Occipital lobe (tissue), 2 donors: Measurements from ENCODE around the gene HIC1. TPM values are rescaled to one million over a fixed set of nuclear protein-coding genes. Genes with fewer than 3 reads are reported as not detected.

Experiments used
- DNase-seq: peaks from one replicate; lab custom pipeline; 2025; lab: John Stamatoyannopoulos, UW
- total RNA-seq: library from RNA; depleted of rRNA; stranded (reverse); fragments of >200 nt; gene quantifications from one replicate; pipeline ENCODE4 v1.2.3, GENCODE V29; 2014

HIC1 gene
- total RNA-seq, 1 donor from 2014 or later: 3.1 TPM

DNA sequence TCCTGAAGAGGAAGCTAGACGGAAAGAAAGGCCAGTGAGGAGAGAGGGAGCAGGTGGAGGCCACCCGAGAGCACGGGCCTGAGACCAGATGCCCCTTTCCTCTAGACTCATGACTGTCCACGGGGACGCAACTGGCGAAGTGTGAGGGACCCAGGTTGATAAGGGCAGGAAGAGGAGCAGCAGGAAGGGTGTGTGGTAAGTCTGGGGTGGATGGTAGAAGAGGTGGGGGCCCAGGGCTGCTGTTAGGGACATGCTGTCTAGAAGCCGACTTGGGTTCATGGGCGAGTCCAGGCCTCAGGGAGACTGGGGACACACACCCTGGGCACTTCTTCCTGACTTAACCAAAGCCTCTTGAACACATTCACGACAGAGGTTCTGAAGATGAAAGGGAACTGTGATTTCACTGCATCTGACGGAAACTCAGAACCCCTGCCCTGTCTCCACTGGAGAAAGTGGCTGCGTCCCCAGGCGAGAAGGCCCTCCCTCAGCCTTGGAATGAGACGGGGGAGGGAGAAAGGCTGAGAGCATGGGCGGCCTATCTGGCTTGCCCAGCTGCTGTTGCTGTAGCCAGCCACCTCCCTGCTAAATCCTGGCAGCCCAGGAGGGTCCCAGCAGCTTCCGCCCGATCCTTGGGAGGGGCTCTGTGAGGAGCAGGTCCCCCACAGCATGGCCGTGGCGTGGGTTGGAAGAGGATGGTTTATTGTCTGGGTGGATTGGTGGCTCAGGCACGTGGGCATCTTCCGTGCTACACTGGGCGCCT, 6.0 kb downstream of the HIC1 start:
- DNase-seq: no peak

DNA sequence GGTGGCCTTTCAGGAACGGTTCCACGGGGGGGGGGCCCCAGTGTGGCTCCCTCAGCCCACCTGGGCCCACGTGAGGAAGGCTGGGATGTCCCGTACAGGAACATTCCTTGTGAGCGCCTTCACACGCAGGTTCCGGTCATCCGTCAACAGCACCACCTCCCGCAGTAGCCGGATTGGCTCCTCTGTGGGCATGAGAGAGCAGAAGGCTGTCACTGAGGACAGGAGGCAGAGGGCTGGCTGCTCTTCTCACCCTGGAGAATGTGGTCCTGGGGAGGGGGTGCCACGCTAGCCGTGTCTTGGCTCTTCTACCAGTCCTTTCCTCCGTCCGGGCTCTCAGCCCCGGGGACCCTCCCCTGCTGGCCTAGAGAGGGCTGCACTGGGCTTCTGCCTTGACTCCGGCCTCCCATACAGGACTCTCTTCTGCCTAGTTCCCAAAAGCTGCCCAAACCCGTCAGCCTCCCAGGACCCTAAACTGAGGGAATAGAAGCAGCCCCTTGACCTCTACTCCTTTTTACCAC, 6.6 kb downstream of the HIC1 start:
- DNase-seq: no peak

DNA sequence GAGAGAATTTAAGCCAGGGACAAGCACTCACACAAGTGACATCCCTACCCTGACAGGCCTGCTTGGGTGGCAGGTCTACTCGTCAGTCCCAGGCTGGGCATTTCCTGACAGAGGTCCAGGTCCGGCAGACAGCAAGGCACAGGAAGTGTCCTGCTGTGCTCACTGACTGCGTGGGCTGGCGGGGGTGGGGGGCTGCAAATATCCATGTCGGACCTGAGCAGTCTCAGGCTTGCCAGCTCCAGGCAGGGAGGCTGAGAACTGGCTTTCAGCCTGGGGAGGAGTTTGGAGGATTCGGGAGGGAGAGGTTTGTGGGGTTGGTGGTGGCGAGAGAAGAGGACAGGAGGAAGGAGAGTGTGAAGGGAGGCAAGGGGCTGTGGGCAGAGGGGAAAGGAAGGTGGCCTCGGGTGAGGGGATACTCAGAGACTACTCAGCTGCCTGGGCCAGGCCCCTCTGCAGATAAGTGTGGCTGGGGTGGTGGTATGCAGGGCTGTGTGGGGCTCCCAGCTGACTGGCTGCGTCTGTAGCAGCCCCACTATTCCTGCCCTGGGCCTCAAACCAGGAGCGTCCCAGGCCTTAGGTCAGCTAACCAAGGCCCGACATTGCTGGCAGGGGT, 7.8 kb downstream of the HIC1 start:
- DNase-seq: no peak

DNA sequence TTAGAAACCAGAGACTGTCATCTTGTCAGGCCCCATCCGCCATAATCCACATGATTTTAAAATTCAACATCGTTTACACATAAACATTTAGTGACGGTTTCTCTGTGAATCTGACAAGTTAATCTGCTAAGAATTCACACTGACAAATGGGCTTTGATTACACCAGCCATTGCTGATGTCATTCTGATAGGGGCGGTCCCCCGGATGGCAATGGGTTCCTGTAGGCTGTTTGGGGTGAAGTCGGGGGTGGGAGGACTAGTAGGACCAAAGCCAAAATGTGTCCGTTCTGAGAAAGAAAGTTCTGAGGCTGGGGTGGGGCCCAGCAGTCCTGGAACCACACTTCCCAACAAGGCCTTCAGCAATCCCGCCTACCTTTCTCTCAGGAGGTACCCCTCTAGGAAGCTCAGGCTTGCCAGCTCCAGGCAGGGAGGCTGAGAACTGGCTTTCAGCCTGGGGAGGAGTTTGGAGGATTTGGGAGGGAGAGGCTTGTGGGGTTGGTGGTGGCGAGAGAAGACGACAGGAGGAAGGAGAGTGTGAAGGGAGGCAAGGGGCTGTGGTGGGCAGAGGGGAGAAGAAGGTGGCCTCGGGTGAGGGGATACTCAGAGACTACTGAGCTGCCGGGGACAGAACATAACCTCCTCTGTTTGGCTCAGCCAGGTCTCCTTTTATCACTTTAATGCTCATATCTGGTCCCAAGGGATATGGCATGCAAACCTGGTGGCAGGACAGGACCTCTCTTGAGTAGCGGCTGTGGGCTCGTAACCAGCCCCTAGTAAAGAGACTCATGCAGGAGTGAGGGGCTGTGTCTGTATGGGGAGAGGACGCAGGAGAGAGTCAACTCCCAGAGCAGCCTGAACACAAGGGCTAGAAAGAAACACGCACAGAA, 8.6 kb downstream of the HIC1 start:
- DNase-seq: no peak

DNA sequence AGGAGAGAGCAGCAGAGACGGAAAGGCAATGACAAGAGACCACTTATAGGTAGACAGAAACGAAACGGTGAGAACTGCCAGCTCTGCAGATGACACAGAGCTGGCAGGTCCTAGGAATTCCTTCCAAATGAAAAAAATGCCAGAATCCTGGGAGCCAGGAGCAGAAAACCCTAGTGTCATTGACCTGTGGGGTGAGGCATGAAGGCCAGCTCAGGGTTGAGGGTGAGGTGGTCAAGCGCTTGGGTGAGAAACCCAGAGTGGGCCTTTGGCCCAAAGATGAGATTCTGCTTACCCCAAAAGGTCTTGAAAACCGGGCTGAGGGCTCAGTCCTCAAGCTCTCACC, 9.2 kb downstream of the HIC1 start:
- no peak for DNase-seq

DNA sequence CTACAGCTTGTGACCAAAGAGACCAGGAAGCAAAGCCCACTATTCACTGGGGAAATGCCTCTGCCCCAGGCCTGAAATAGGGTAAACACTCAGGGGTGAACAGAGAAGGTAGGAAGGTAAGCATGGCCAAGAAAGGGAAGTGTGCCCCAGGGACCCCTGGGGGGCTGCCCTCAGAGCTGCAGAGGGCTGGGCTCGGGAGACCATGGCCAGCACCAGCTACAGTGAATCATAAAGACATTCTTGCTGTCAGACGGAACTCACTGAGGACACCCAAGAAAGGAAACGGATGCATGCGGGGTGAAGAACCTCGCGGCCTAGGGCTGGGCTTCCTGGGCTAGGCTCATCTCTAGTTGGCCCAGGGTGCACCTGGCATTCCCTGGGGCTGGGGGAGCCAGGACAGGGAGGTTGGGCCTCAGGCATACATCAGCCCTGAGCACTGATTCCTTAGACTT, 9.6 kb downstream of the HIC1 start:
- DNase-seq: no peak

DNA sequence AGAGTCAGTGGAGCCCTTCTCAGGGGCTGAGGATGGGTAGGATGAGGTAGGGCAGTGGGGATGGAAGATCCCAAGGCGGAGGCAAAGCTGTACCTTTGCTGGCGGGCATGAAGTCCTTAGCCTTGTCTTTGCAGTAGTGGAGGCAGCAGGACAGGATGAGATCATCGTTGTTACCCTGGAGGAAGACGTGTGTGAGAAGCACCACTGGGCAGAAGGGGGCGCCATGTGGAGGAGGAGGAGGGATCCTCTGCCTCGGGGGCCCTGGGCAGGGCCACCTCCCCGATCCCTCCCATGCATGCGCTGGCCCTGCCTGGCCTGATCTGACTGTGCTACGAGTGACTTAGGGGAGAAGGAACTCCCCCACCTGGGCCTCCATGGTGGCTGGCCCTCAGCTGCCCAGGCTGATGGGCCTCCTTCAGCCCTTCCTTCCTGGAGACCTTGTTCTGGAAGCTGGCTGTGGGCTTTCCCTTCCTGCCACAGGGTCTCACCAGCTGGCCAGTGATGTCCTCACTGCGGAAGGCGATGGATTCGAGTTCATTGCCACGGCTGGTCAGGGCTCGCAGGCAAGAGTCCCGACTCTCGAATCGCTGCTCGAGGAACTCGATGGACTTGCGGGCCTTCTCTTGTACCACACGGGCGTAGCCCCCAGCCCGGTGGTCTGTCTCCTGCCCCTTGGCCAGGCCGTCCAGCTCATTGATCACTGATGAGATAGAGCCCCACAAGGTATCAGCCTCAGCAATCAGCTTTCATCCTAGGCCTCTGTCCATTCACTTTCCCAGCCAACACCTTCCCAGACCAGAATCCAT, 10.3 kb downstream of the HIC1 start:
- no peak for DNase-seq

DNA sequence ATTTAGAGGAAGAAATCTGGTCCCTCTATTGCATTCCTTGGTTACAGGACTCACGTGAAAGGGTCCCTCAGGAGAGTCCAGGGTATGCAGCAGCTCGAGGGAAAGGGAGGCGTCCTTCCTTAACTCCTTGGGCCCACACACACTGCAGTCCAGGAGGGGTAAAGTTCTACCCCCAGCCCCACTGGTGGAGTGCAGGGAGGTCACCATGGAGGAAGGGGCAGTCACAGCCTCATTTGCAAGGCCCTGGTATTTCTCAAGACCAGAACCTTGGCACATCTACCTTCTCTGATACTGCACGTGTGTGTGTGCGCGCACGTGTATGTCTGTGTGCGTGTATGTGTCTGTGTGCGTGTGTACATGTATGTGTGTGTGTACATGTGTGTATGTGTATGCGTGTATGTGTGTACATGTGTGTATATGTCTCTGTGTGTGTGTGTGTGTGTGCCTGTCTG, 11.1 kb downstream of the HIC1 start:
- DNase-seq: no peak

DNA sequence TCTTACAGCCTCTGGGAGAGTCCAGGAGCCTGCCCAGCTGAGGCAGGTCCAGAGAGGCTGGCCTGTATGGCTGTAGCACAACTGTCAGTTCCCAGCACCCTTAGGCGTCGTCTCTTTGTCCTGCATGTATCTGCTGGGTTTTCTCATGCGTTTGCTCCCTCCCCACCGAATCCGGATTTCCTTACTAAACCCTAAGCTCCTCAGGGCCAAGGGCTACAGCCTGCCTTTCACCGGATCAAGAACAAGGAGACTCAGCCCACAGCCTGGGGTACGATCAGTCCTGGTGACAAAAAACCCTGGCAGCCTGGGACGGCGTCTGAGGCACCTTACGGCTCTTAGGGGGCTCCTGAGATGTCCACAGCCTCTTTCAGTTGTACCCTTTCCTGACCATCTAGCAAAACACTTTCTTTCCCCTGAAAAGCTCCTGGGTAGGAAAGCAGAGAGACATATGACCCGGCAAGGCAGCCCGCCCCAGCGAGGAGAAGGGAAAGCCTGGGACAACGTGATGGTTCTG, 12.2 kb downstream of the HIC1 start:
- no peak for DNase-seq

DNA sequence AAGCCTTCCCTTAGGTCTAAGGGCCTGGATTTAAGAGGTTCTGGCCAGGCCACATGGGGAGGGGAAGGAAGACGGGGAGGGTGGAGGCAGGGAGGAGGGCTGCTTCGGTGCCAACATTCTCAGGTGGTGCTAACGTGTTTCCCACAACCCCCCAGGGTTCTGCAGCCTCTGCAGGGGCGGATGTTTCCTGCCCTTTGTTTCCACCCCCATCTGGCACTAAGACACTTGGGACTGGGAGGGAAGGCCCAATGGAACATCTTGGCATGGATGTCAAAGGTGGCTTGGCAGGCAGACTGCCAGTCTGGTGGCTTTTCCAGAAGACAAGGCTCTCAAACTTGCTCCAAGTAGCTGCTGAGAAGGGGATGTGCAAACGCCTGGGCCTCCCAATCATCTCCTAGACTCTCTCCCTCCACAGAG, 12.7 kb downstream of the HIC1 start:
- no peak for DNase-seq

DNA sequence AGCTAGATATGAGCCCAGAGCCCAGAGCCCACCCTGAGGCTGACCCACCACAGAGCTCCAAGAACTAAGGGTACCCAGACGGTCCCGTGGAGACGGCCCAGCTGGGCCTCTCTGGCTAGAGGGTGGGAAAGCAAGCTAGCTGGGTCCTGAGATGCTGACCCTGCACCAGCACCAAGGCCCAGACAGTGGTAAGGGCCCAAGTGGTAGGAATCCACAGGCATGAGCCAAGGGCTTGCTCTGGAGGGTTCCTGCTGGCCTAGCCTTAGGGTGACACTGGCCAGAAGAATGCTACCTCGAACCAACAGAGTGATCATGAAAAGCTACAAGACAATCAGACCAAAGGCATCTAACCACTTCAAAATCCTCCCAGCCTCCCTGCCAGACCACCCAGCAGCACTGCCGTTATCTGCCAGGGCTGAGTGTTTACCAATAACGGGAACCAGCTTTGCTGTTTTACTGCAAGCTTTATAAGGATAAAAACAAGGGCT, 13.2 kb downstream of the HIC1 start:
- no peak for DNase-seq

DNA sequence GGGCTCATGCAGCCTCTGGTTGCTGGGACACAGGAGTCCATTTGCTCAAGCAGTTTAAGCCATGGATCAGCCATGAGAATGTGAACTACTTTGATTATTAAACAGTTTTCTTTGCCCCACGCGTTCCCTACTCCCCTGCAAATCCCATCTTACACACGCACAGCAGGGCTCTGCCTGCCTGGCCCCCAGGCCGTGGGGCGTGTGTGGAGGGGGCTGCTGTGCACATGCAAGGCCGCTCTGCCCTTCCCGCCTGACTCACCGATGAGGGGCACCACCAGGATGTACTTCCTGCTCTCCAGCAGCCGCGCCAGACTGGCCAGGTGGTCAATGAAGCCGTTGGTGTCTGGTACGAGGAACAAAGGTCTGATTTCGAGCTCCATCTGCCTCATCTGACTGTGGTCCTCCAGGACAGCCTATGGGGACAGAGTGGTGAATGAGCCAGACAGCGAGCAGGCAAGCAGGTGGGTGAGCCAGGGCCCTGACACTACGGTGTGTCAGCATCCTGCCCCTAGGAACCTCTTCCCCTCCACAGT, 13.7 kb downstream of the HIC1 start:
- no peak for DNase-seq

DNA sequence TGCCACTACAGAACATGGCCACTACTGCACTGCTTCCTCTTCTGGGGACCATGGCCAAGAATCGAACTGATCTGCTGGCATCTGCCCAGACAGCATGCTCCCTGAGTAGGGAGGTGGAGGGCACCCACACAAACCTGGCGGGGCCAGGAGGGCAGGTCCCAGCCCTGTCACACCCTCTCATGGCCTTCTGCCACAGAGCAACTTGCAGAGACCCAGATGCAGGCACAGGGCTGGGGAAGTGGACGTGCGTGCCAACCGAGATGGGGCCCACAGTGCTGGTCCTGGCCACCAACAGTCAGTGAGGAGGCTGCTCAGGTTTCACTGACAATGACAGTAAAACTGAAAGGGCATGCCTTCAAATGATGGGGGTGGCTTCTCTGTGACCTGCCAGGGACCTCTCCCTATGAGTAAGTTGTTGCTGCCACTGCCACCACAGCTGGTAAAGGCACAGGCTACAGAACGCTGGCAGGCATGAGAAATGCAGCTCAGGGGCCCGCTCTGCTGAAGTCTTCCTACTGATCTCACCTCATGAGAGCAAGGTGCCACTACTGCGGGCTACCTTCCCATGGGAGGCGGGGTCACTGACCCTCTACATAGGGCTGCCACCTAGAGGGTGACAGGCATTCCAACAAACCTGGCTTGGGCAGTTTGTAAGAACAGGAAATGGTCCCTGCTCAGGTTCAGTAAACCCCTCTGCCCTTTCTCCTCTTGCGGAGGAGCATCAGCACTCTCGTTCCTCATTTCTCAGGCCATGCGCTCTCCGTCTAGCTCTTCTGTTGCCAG, 15.5 kb downstream of the HIC1 start:
- DNase-seq: no peak

DNA sequence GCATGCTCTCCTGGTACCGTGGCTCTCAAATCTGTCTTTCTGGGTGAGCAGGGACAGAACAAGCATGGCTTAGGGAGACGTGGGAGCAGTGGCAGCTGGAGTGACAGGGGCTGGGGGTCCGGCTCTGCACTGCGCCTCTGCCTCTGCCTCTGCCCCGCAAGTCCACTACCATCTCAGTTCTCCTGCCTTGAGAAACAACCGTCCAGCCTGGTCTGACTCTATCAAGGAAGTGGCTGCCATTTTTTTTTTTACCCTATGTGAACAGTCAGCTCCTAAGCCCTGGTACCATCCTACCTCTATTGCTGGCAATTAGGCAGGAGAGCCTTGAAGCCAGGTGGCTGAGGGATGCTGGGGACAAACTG, 16.1 kb downstream of the HIC1 start:
- no peak for DNase-seq

DNA sequence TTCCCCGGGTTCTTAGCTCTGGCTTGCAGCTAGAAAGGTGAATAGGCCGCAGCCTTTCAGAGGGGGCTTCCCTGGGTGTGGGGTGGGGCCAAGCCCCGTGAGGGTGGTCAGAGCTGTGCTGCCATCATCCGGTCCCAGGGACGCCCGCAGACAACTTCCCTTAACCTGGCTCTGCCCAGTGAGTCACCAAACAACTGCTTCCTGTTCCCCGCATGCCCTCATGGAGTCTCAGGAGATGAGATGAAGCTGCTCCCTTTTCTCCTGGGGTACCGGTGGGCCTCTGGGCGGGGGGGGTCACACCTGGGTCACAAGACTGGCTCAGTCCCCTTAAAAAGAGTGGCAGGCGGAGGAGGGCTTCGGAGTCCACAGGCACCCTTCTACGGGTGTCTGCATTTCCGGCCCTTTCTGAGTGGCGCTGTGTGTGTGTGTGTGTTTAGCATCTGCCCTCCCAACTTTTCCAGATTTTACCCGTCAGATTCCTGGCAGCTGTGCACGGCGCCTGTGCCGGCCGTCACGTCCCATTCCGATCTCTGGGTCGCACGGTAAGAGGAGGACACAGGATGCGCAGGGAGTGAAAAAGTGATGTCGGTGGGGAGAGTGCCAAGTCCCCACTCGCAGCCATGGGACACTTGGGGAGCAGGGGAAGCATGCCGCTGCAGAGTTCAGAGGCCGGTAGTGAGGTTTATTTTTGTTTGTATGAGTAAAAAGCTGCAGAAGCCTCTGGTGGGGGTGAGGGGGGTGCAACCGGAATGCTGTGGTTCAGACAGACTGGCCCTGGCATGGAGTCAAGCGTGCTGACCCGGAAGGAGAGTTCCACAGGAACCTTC, 16.8 kb downstream of the HIC1 start:
- no peak for DNase-seq

DNA sequence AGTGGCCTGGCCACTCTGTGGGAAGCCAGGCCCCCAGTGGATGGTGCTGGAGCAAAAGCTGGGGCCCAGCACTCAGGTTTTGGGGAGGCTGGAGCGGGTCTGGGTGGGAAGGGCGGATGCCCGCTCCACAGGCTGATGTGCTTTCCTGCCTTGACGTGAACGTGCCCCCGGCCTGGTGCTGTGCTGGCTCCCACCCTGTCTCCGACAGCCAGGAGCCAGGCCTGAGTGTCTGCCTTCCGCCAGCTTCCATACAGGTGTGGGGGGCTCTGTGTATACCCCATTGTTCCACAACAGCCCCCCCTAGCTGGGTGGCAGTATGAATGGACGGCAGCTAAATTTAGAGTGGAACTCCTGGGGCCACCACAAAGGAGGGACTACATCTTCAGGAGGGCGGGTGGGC, 20.0 kb downstream of the HIC1 start:
- DNase-seq: no peak

DNA sequence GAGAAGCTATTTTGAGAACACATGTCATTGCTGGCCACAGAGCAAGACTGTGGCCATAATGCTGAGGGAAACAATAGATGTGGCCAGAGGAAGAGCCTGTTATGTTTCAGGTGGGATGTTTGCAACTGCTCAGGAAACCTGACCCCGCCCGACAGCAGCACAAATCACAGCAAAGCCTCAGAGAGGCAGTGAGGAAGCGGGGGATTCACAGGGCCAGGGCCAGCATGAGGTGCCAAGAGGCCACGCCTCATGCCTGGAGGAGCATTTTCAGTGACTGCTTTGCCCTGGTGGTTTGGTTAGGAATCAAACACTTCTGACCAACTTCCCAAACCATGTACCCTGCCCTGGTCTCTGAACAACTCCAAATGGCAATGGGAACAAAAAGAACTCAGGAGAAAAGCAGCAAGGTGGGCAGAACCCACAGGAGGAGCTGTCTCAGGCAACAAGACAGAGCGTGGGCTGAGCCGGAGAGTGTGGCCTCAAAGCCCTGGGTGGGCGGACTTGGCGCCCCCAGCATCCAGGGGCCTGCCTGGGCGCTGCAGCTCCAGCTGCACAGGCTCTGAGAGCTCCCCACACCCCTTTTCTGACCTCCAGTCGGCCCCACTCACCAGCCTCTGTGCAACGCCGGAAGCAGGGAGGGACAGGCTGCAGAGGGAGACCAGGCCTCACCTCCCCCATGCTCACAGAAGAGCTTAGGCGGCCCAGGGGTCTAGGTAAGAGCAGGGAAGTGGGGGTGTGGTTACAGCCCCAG, 20.6 kb downstream of the HIC1 start:
- DNase-seq: no peak
